Inferior parietal cortex (tissue), 1 donor: Measurements from ENCODE around the gene UBR1.
"Not testable (repeated sequence)": the region's sequence is repeated elsewhere in the genome, so short reads cannot be mapped to it uniquely, and the experiment has no call there.

Experiments
- DNase-seq: peaks from one replicate; pipeline ENCODE4 v3.0.0-alpha.2; 2016; ENCODE audit errors: extremely low spot score

Gene UBR1

GRCh38 chr15:42914728-42915497, 190.9 kb downstream of the UBR1 start:
- no peak for DNase-seq

GRCh38 chr15:42911058-42911592, 194.7 kb downstream of the UBR1 start:
- DNase-seq = no peak

- DNase-seq = no peak
Observed at GRCh38 chr15:42908538-42908937, 197.3 kb downstream of the UBR1 start.

GRCh38 chr15:42903388-42904324, 202.2 kb downstream of the UBR1 start:
- no peak for DNase-seq

GRCh38 chr15:42893911-42894310, 211.9 kb downstream of the UBR1 start:
- DNase-seq = not testable (repeated sequence)
